ENCODE measurements around the gene FUOM. TPM values are rescaled to one million over a fixed set of nuclear protein-coding genes. Genes with fewer than 3 reads are reported as not detected.

Gene FUOM
- 10 to 100 TPM; 13.8 to 31.5 (median 31.2) TPM for total RNA-seq

- TF ChIP-seq CTCF (IDR thresholded peaks at IDR 0.05), result no peak
- no peak for TF ChIP-seq POLR2A (IDR thresholded peaks at IDR 0.05)
- no peak for TF ChIP-seq POLR2AphosphoS5 (IDR thresholded peaks at IDR 0.05)
- Histone ChIP-seq H3K27me3 (no peaks in the 10 kb centered on the region), H3K36me3 (no peaks in the 10 kb centered on the region), H3K4me3 (peak within 1 kb of the TSS; percentile 67 to 76 (median 72)), H3K9me3 (no peaks in the 10 kb centered on the region), H3K4me1 (peaks cover 0 to 4% of the 10 kb centered on the region in 2 donors), H3K27ac (peak within 1 kb of the TSS; percentile 57 to 79)
- intact Hi-C loops (cut with DNase I; ENCODE audit: low total_unique reads), result loop anchor here (2.0 kb wide), 1 partner anchor 21 kb away; the partner anchor contains the start of gene PAOX
- DNase-seq (ENCODE audit: low spot score in 2 of 2), result no peak
Observed at GRCh38 chr10:133357285-133358161, at the start of gene FUOM. FUOM (minus strand) TSS chr10:133358019; CDS start chr10:133358007, 12 bp downstream.

GRCh38 chr10:133405844-133406527 is 48.2 kb upstream of the FUOM start:
- Histone ChIP-seq H3K4me3 (no peak overlapping the region), H3K9me3 (peaks cover 0 to 2% of the 10 kb centered on the region in 2 donors), H3K27ac (no peak overlapping the region), H3K4me1 (no peaks in the 10 kb centered on the region), H3K27me3 (no peaks in the 10 kb centered on the region), H3K36me3 (no peaks in the 10 kb centered on the region)
- intact Hi-C loops (cut with DNase I; ENCODE audit: low total_unique reads), result no loop called here
- no peak for TF ChIP-seq CTCF (IDR thresholded peaks at IDR 0.05)
- no peak for TF ChIP-seq POLR2AphosphoS5 (IDR thresholded peaks at IDR 0.05)
- no peak for TF ChIP-seq POLR2A (IDR thresholded peaks at IDR 0.05)
- no peak for DNase-seq (ENCODE audit: low spot score in 2 of 2)

GRCh38 chr10:133405272-133405671 is 47.5 kb upstream of the FUOM start:
- DNase-seq (ENCODE audit: low spot score in 2 of 2), result no peak
- Histone ChIP-seq H3K27ac (no peak overlapping the region), H3K4me1 (no peaks in the 10 kb centered on the region), H3K4me3 (no peak overlapping the region), H3K9me3 (no peaks in the 10 kb centered on the region), H3K27me3 (no peaks in the 10 kb centered on the region), H3K36me3 (no peaks in the 10 kb centered on the region)
- intact Hi-C loops (cut with DNase I; ENCODE audit: low total_unique reads), result no loop called here
- TF ChIP-seq POLR2AphosphoS5 (IDR thresholded peaks at IDR 0.05) (no peak), POLR2A (IDR thresholded peaks at IDR 0.05) (no peak), CTCF (IDR thresholded peaks at IDR 0.05) (no peak)

GRCh38 chr10:133403784-133404183 is 46.0 kb upstream of the FUOM start:
- no peaks in the 10 kb centered on the region for H3K4me1 ChIP-seq
- no peaks in the 10 kb centered on the region for H3K9me3 ChIP-seq
- no peak for TF ChIP-seq POLR2AphosphoS5 (IDR thresholded peaks at IDR 0.05)
- no peak for TF ChIP-seq POLR2A (IDR thresholded peaks at IDR 0.05)
- TF ChIP-seq CTCF (IDR thresholded peaks at IDR 0.05), result no peak
- no peaks in the 10 kb centered on the region for H3K27me3 ChIP-seq
- H3K4me3 ChIP-seq, result no peak overlapping the region
- H3K36me3 ChIP-seq, result no peaks in the 10 kb centered on the region
- intact Hi-C loops (cut with DNase I; ENCODE audit: low total_unique reads), result no loop called here
- DNase-seq (ENCODE audit: low spot score in 2 of 2), result no peak
- no peak overlapping the region for H3K27ac ChIP-seq

- no peak for DNase-seq (ENCODE audit: low spot score in 2 of 2)
- Histone ChIP-seq H3K9me3 (no peaks in the 10 kb centered on the region), H3K27ac (no peak overlapping the region), H3K27me3 (no peaks in the 10 kb centered on the region), H3K4me3 (no peak overlapping the region), H3K36me3 (no peaks in the 10 kb centered on the region), H3K4me1 (no peaks in the 10 kb centered on the region)
- intact Hi-C loops (cut with DNase I; ENCODE audit: low total_unique reads), result no loop called here
- TF ChIP-seq POLR2AphosphoS5 (IDR thresholded peaks at IDR 0.05), result no peak
Observed at GRCh38 chr10:133403359-133403758, 45.5 kb upstream of the FUOM start.
